Measurements from ENCODE around the gene HDAC9. TPM values are rescaled to one million over a fixed set of nuclear protein-coding genes. Genes with fewer than 3 reads are reported as not detected.

HDAC9 gene
- total RNA-seq, 1 donor from 2014 or later, result 27.6 TPM

DNA sequence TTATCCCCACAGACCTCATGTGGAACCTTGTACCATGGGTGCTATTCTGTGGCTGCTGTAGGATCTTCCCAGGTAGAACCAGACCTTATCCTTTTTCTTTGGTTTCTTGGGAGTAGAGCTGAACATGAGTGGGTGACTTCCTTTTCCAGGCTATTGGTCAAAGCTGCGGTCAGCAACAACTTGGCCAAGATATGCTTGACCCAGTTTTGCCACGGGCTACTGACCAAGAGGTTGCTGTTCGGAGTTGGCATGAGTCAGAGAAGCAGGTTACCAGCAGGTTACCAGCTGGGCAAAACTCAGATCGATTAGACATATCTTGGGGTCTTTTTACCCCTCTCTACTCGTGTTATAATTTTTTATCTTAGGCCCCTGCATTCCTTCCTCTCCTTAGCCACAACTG is 36.7 kb upstream of the HDAC9 start:
- DNase-seq (ENCODE audit: low read depth), result peak; percentile 75
- H3K9me3 ChIP-seq (ENCODE audit: insufficient read depth, low read depth, low read length), result no peaks in the 10 kb centered on the region
- H3K4me2 ChIP-seq (ENCODE audit: low read length), result no peak overlapping the region
- no peaks in the 10 kb centered on the region for H3K79me2 ChIP-seq (ENCODE audit: insufficient read depth, low read length)
- H3K4me3 ChIP-seq (ENCODE audit: insufficient read depth, low read depth, low read length), result no peak overlapping the region
- H2AFZ ChIP-seq (ENCODE audit: low read depth, low read length), result peak overlapping the region; percentile 3
- H4K20me1 ChIP-seq (ENCODE audit: insufficient read depth, low read length), result no peaks in the 10 kb centered on the region
- no peaks in the 10 kb centered on the region for H3K36me3 ChIP-seq (ENCODE audit: insufficient read depth, low read length)
- H3K27ac ChIP-seq (ENCODE audit: low read depth, low read length), result no peak overlapping the region
- no peaks in the 10 kb centered on the region for H3K27me3 Mint-ChIP-seq (ENCODE audit: low read depth, unreplicated experiment)
- no peaks in the 10 kb centered on the region for H3K27me3 ChIP-seq (ENCODE audit: insufficient read depth, low read length)
- no peak overlapping the region for H3K9ac ChIP-seq (ENCODE audit: low read length)
- no peak overlapping the region for H3K27ac Mint-ChIP-seq (ENCODE audit: unreplicated experiment)
- no peak for FAIRE-seq
- H3K4me3 Mint-ChIP-seq (ENCODE audit: unreplicated experiment), result no peak overlapping the region
- peaks cover 4% of the 10 kb centered on the region for H3K4me1 ChIP-seq (ENCODE audit: insufficient read depth, low read length)
- TF ChIP-seq, protein P1, sequence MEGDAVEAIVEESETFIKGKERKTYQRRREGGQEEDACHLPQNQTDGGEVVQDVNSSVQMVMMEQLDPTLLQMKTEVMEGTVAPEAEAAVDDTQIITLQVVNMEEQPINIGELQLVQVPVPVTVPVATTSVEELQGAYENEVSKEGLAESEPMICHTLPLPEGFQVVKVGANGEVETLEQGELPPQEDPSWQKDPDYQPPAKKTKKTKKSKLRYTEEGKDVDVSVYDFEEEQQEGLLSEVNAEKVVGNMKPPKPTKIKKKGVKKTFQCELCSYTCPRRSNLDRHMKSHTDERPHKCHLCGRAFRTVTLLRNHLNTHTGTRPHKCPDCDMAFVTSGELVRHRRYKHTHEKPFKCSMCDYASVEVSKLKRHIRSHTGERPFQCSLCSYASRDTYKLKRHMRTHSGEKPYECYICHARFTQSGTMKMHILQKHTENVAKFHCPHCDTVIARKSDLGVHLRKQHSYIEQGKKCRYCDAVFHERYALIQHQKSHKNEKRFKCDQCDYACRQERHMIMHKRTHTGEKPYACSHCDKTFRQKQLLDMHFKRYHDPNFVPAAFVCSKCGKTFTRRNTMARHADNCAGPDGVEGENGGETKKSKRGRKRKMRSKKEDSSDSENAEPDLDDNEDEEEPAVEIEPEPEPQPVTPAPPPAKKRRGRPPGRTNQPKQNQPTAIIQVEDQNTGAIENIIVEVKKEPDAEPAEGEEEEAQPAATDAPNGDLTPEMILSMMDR (IDR thresholded peaks at IDR 0.05; ENCODE audit: insufficient read depth, low read depth, low read length), result no peak
- TF ChIP-seq EZH2 (IDR thresholded peaks at IDR 0.05; ENCODE audit: insufficient read depth, low read length), result no peak
- H3K9me3 Mint-ChIP-seq (ENCODE audit: unreplicated experiment), result no peaks in the 10 kb centered on the region
- H3K36me3 Mint-ChIP-seq (ENCODE audit: low read depth, unreplicated experiment), result no peaks in the 10 kb centered on the region
- H3K4me1 Mint-ChIP-seq (ENCODE audit: low read depth, unreplicated experiment), result no peaks in the 10 kb centered on the region

DNA sequence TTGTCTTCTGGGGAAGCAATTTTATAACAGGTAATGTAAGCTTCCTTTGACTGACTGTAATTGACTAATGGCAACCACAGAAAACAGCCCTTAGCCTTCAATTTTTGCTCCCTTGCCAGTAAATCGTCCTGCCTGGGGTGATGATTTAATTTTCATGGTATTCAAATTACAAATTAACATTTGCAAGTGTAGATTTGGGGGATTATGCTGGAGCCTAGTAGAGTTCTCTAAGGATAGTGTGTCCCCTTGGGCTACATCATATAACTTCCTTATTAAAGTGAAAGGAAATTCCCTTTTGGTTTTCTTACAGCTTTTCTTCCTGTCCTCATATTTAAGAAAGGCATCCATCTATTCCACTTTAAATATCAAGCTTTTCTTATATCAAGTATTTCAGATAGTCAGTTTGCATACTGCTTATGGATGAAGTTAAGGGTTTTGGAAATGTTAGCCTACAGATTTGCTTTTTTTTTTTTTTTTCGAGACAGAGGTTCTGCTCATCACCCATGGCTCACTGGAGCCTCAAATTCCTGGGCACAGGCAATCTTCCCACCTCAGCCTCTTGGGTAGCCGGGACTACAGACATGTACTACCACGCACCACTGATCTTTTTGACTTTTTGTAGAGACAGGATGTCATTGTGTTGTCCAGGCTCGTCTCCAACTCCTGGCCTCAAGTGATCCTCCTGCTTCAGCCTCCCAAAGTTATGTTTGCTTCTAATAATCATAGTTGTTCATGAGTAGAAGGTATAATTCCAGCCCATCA is 35.9 kb upstream of the HDAC9 start:
- FAIRE-seq (no peak), DNase-seq (ENCODE audit: low read depth) (peak; percentile 18)
- Mint-ChIP-seq H3K4me3 (ENCODE audit: unreplicated experiment) (no peak overlapping the region), H3K9me3 (ENCODE audit: unreplicated experiment) (no peaks in the 10 kb centered on the region), H3K4me1 (ENCODE audit: low read depth, unreplicated experiment) (no peaks in the 10 kb centered on the region), H3K36me3 (ENCODE audit: low read depth, unreplicated experiment) (no peaks in the 10 kb centered on the region), H3K27ac (ENCODE audit: unreplicated experiment) (no peak overlapping the region), H3K27me3 (ENCODE audit: low read depth, unreplicated experiment) (no peaks in the 10 kb centered on the region)
- Histone ChIP-seq H3K27ac (ENCODE audit: low read depth, low read length) (no peak overlapping the region), H3K36me3 (ENCODE audit: insufficient read depth, low read length) (no peaks in the 10 kb centered on the region), H3K9ac (ENCODE audit: low read length) (no peak overlapping the region), H3K4me1 (ENCODE audit: insufficient read depth, low read length) (peaks cover 4% of the 10 kb centered on the region), H3K79me2 (ENCODE audit: insufficient read depth, low read length) (no peaks in the 10 kb centered on the region), H4K20me1 (ENCODE audit: insufficient read depth, low read length) (no peaks in the 10 kb centered on the region), H2AFZ (ENCODE audit: low read depth, low read length) (no peak overlapping the region), H3K4me2 (ENCODE audit: low read length) (no peak overlapping the region), H3K9me3 (ENCODE audit: insufficient read depth, low read depth, low read length) (no peaks in the 10 kb centered on the region), H3K27me3 (ENCODE audit: insufficient read depth, low read length) (no peaks in the 10 kb centered on the region), H3K4me3 (ENCODE audit: insufficient read depth, low read depth, low read length) (no peak overlapping the region)
- TF ChIP-seq, protein P1 (IDR thresholded peaks at IDR 0.05; ENCODE audit: insufficient read depth, low read depth, low read length), result no peak
- no peak for TF ChIP-seq EZH2 (IDR thresholded peaks at IDR 0.05; ENCODE audit: insufficient read depth, low read length)

DNA sequence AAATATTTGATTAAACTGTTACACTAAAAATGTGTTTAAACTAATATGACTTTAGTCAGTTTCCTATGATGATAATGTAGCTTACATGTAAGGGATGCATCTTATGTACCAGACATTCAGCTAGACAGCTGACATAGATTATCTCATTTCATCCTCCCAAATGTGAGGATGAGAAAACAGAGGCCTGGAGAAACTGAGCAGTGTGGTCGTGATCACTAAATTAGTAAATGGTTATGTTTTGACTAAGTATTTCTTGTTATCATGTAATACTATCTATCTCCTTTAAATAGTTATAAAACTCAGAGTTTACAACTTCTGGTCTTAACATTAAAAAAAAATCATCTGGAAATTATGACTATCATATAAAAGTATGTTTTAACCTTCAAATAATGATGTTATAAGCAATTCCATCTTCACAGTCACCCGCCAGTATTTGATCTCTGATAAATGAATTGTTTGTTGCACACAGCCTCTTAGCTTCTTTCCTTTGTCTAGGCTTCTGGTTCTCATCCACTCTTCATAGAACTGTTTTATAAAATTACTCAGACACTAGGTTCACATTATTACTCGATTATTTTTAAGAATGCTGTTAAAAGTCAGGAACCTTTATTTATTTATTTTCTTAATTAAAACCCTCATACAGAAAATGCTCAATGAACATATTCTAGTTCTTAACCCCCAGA is 33.6 kb upstream of the HDAC9 start:
- Histone ChIP-seq H3K79me2 (ENCODE audit: insufficient read depth, low read length) (no peaks in the 10 kb centered on the region), H3K27me3 (ENCODE audit: insufficient read depth, low read length) (no peaks in the 10 kb centered on the region), H3K4me1 (ENCODE audit: insufficient read depth, low read length) (peaks cover 4% of the 10 kb centered on the region), H4K20me1 (ENCODE audit: insufficient read depth, low read length) (no peaks in the 10 kb centered on the region), H3K4me3 (ENCODE audit: insufficient read depth, low read depth, low read length) (no peak overlapping the region), H3K9me3 (ENCODE audit: insufficient read depth, low read depth, low read length) (no peaks in the 10 kb centered on the region), H3K27ac (ENCODE audit: low read depth, low read length) (no peak overlapping the region), H3K9ac (ENCODE audit: low read length) (no peak overlapping the region), H3K4me2 (ENCODE audit: low read length) (no peak overlapping the region), H2AFZ (ENCODE audit: low read depth, low read length) (no peak overlapping the region), H3K36me3 (ENCODE audit: insufficient read depth, low read length) (no peaks in the 10 kb centered on the region)
- Mint-ChIP-seq H3K4me3 (ENCODE audit: unreplicated experiment) (no peak overlapping the region), H3K4me1 (ENCODE audit: low read depth, unreplicated experiment) (peaks cover 3% of the 10 kb centered on the region), H3K9me3 (ENCODE audit: unreplicated experiment) (no peaks in the 10 kb centered on the region), H3K36me3 (ENCODE audit: low read depth, unreplicated experiment) (no peaks in the 10 kb centered on the region), H3K27ac (ENCODE audit: unreplicated experiment) (no peak overlapping the region), H3K27me3 (ENCODE audit: low read depth, unreplicated experiment) (no peaks in the 10 kb centered on the region)
- TF ChIP-seq EZH2 (IDR thresholded peaks at IDR 0.05; ENCODE audit: insufficient read depth, low read length), result no peak
- TF ChIP-seq, protein P1 (IDR thresholded peaks at IDR 0.05; ENCODE audit: insufficient read depth, low read depth, low read length), result no peak
- FAIRE-seq (no peak), DNase-seq (ENCODE audit: low read depth) (no peak)

Measured in astrocyte (in vitro differentiated cells and primary cell).